Activated CD4-positive, alpha-beta T cell treated with anti-CD3 and anti-CD28 coated beads for 36 hours (primary cell): ENCODE data around the gene HLTF. TPM values are rescaled to one million over a fixed set of nuclear protein-coding genes. Genes with fewer than 3 reads are reported as not detected.

ENCODE experiments used
- ATAC-seq: fragments of 200-7000 bp; cut with Tn5 transposase; one replicate; pipeline ENCODE4 v1.10.0; 2021; ENCODE audit warnings: mild to moderate bottlenecking, moderate library complexity
- CTCF ChIA-PET: fragments of 350-600 bp; sonication (Branson Sonifier 250); formaldehyde crosslinking; loops from one replicate; lab custom pipeline; 2021; ENCODE audit warnings: antibody characterized with exemption; lab: Charles Lee
- POLR2A ChIA-PET: fragments of 350-600 bp; sonication (Branson Sonifier 250); formaldehyde crosslinking; loops from one replicate; lab custom pipeline; 2021; ENCODE audit warnings: antibody characterized with exemption, inconsistent platforms; lab: Charles Lee
- DNase-seq: peaks from one replicate; pipeline ENCODE4 v3.0.0-alpha.2; 2020
- H3K27ac Mint-ChIP-seq: one replicate; pipeline ENCODE4 v1.8.0; 2021; ENCODE audit warnings: mixed read lengths
- H3K27me3 Mint-ChIP-seq: one replicate; pipeline ENCODE4 v1.8.0; 2021; ENCODE audit warnings: mixed read lengths
- H3K36me3 Mint-ChIP-seq: one replicate; pipeline ENCODE4 v1.8.0; 2021; ENCODE audit warnings: low read depth, mixed read lengths
- H3K4me1 Mint-ChIP-seq: one replicate; pipeline ENCODE4 v1.8.0; 2021; ENCODE audit warnings: mixed read lengths
- H3K4me3 Mint-ChIP-seq: one replicate; pipeline ENCODE4 v1.8.0; 2021; ENCODE audit warnings: mild to moderate bottlenecking, moderate library complexity, mixed read lengths
- H3K9me3 Mint-ChIP-seq: one replicate; pipeline ENCODE4 v1.8.0; 2021; ENCODE audit warnings: low read depth, mixed read lengths
- intact Hi-C, 2 experiments: fragments of 100-400 bp; cut with DNase I in 1 of 2; cut with micrococcal nuclease in 1 of 2; formaldehyde crosslinking; loops; one replicate each; pipeline versions ENCODE4 v1.14.2 to v1.15.1; 2022 to 2024; cut with DNase I, micrococcal nuclease
- total RNA-seq, 2 experiments: library from RNA; stranded (reverse); gene quantifications; one replicate each; pipeline ENCODE4 v1.2.3, GENCODE V29; 2021

HLTF gene, protein sequence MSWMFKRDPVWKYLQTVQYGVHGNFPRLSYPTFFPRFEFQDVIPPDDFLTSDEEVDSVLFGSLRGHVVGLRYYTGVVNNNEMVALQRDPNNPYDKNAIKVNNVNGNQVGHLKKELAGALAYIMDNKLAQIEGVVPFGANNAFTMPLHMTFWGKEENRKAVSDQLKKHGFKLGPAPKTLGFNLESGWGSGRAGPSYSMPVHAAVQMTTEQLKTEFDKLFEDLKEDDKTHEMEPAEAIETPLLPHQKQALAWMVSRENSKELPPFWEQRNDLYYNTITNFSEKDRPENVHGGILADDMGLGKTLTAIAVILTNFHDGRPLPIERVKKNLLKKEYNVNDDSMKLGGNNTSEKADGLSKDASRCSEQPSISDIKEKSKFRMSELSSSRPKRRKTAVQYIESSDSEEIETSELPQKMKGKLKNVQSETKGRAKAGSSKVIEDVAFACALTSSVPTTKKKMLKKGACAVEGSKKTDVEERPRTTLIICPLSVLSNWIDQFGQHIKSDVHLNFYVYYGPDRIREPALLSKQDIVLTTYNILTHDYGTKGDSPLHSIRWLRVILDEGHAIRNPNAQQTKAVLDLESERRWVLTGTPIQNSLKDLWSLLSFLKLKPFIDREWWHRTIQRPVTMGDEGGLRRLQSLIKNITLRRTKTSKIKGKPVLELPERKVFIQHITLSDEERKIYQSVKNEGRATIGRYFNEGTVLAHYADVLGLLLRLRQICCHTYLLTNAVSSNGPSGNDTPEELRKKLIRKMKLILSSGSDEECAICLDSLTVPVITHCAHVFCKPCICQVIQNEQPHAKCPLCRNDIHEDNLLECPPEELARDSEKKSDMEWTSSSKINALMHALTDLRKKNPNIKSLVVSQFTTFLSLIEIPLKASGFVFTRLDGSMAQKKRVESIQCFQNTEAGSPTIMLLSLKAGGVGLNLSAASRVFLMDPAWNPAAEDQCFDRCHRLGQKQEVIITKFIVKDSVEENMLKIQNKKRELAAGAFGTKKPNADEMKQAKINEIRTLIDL
- total RNA-seq, result 10 to 100 TPM; 19.0 to 20.5 TPM

GRCh38 chr3:149086232-149086988, at the start of gene HLTF:
HLTF (minus strand) TSS chr3:149086533; CDS start chr3:149086336, 197 bp downstream.
- intact Hi-C loops, result loop anchor here (1.0 to 2.0 kb wide), 2 partner anchors 43 to 96 kb away; partner anchors contain the start of genes GYG1 (in 2 of the 2) and HPS3 (in 2 of the 2)
- peak within 1 kb of the TSS; percentile 80 for H3K27ac Mint-ChIP-seq
- POLR2A ChIA-PET, result interaction anchor here (0.5 kb wide), 1 partner anchor 1325 kb away, joined by 4 read pairs; no protein-coding TSS in a partner anchor
- CTCF ChIA-PET, result interaction anchor here (0.6 to 1.5 kb wide), 3 partner anchors 10 to 212 kb away, joined by 3 to 5 read pairs (median 3); no protein-coding TSS in a partner anchor
- peak; percentile 100 for ATAC-seq
- H3K27me3 Mint-ChIP-seq, result no peaks in the 10 kb centered on the region
- H3K4me3 Mint-ChIP-seq, result peak within 1 kb of the TSS; percentile 92
- peaks cover 2% of the 10 kb centered on the region for H3K9me3 Mint-ChIP-seq
- peaks cover 11% of the 10 kb centered on the region for H3K36me3 Mint-ChIP-seq
- peak; percentile 93 for DNase-seq
- H3K4me1 Mint-ChIP-seq, result peaks cover 18% of the 10 kb centered on the region

DNA sequence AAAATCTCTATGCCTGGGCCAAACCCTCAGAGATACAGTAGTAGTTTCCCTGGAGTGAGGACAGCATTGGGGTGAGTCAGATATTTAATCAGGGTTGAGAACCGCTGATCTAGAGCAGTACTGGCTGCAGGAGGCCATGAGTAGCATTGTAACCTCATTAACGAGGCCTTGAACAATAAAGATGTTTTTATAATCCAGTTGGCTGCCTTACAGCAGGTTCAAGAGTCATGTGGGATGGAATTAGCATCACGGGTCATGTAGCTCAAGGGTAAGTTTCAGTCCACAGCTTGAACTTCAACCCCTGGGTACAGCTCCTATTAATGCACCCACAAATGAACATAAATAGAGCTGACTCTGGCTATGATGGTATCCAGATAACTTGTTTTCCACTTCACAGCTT, 48.2 kb upstream of the HLTF start:
- no peaks in the 10 kb centered on the region for H3K36me3 Mint-ChIP-seq
- H3K4me1 Mint-ChIP-seq, result peaks cover 32% of the 10 kb centered on the region
- intact Hi-C loops, result no loop called here
- POLR2A ChIA-PET, result interaction anchor here (0.6 kb wide), 2 partner anchors 16 to 42 kb away, joined by 3 to 7 read pairs; no protein-coding TSS in a partner anchor
- H3K27ac Mint-ChIP-seq, result no peak overlapping the region
- ATAC-seq, result no peak
- no peak overlapping the region for H3K4me3 Mint-ChIP-seq
- CTCF ChIA-PET, result interaction anchor here (0.6 kb wide), 2 partner anchors 14 to 144 kb away, joined by 3 to 4 read pairs; no protein-coding TSS in a partner anchor
- no peaks in the 10 kb centered on the region for H3K27me3 Mint-ChIP-seq
- H3K9me3 Mint-ChIP-seq, result no peaks in the 10 kb centered on the region
- DNase-seq, result no peak

DNA sequence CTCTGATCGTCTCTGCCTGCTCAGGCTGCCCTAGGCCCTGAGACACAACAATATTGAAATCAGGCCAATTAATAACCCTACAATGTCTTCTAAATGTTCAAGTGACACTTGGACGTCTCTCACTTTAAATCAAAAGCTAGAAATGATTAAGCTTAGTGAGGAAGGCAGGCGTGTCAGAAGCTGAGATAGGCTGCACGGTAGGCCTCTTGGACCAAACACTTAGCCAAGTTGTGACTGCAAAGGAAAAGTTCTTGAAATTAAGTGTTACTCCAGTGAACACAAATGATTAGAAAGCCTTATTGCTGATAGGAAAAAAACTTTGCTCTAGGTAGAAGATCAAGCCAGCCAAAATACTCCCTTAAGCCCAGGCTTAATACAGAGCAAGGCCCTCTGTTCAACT, 45.3 kb upstream of the HLTF start:
- ChIA-PET POLR2A (no interaction called here), CTCF (interaction anchor here (0.7 to 1.4 kb wide), 4 partner anchors 11 to 175 kb away, joined by 3 read pairs; no protein-coding TSS in a partner anchor)
- Mint-ChIP-seq H3K27ac (peak overlapping the region; percentile 55), H3K4me3 (peak overlapping the region; percentile 90), H3K36me3 (no peaks in the 10 kb centered on the region), H3K9me3 (no peaks in the 10 kb centered on the region), H3K27me3 (no peaks in the 10 kb centered on the region), H3K4me1 (peaks cover 37% of the 10 kb centered on the region)
- DNase-seq, result peak; percentile 12
- ATAC-seq, result no peak
- intact Hi-C loops, result no loop called here

DNA sequence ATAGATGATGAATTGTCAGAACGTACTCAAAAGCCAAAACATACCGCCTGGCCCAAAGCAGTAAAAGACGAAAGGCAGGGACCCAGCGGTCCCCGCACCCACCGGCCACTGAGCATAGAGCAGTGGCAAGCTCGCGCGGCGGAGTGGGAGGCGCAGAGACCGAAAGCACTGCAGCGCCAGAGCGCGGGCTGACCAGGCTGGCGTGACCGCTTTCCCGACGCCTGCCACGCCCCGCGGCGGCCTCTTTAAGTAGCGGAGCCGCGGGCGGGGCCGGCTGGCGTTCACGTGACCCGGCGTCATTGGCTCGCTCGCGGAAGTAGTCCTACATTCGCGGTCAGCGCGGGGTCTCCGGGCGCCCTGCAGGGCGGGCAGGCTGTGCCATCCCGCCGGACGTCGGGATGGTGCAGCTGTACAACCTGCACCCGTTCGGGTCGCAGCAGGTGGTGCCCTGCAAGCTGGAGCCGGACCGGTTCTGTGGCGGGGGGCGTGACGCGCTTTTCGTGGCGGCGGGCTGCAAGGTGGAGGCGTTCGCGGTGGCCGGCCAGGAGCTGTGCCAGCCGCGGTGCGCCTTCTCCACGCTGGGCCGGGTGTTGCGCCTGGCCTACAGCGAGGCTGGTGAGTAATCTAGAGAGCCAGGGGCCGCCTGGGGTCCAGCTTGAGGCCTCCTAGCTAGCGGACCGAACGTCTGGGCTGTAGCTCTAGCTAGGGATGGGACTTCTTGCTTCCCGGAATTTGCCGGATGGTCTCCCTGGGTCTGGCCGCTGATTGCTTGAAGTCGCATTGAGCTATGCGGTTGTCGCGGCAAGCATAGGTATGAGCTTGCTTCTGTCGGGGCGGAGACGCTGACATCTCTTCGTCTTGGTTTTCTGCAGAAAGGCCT, 43.2 kb upstream of the HLTF start, which contains the start of gene HPS3:
TSS of gene HPS3 (plus strand) at position 313 of the 880 bp plus-strand sequence. CDS start at position 399, 86 bp downstream.
- Mint-ChIP-seq H3K27ac (peak within 1 kb of the TSS; percentile 82), H3K36me3 (no peaks in the 10 kb centered on the region), H3K4me1 (peaks cover 37% of the 10 kb centered on the region), H3K9me3 (no peaks in the 10 kb centered on the region), H3K27me3 (peaks cover 8% of the 10 kb centered on the region), H3K4me3 (peak within 1 kb of the TSS; percentile 90)
- peak; percentile 91 for ATAC-seq
- ChIA-PET POLR2A (no interaction called here), CTCF (interaction anchor here (0.7 to 1.9 kb wide), 5 partner anchors 9 to 164 kb away, joined by 3 to 14 read pairs (median 3); partner anchors contain the start of gene GYG1)
- peak; percentile 90 for DNase-seq
- intact Hi-C loops, result loop anchor here (1.0 to 5.0 kb wide), 4 partner anchors 43 to 684 kb away; partner anchors contain the start of genes GYG1 (in 2 of the 2), HLTF (in 2 of the 2), COMMD2 (in 1 of the 2) and RNF13 (in 1 of the 2)

GRCh38 chr3:149128821-149129220, 42.5 kb upstream of the HLTF start:
- intact Hi-C loops, result loop anchor here (1.0 to 5.0 kb wide), 4 partner anchors 43 to 684 kb away; partner anchors contain the start of genes GYG1 (in 2 of the 2), HLTF (in 2 of the 2), COMMD2 (in 1 of the 2) and RNF13 (in 1 of the 2)
- Mint-ChIP-seq H3K27ac (peak overlapping the region; percentile 76), H3K27me3 (peaks cover 8% of the 10 kb centered on the region), H3K4me3 (peak overlapping the region; percentile 90), H3K4me1 (peaks cover 37% of the 10 kb centered on the region), H3K36me3 (no peaks in the 10 kb centered on the region), H3K9me3 (no peaks in the 10 kb centered on the region)
- CTCF ChIA-PET, result interaction anchor here (0.7 to 1.9 kb wide), 3 partner anchors 8 to 164 kb away, joined by 3 to 14 read pairs (median 3); partner anchors contain the start of gene GYG1
- no peak for ATAC-seq
- POLR2A ChIA-PET, result no interaction called here
- DNase-seq, result no peak

- H3K36me3 Mint-ChIP-seq, result no peaks in the 10 kb centered on the region
- intact Hi-C loops, result no loop called here
- POLR2A ChIA-PET, result no interaction called here
- H3K27ac Mint-ChIP-seq, result no peak overlapping the region
- no peaks in the 10 kb centered on the region for H3K4me1 Mint-ChIP-seq
- CTCF ChIA-PET, result interaction anchor here (0.8 to 5.4 kb wide), 3 partner anchors 151 to 169 kb away, joined by 3 to 104 read pairs (median 6); no protein-coding TSS in a partner anchor
- no peak for DNase-seq
- H3K4me3 Mint-ChIP-seq, result no peak overlapping the region
- ATAC-seq, result no peak
- peaks cover 8% of the 10 kb centered on the region for H3K27me3 Mint-ChIP-seq
- H3K9me3 Mint-ChIP-seq, result no peaks in the 10 kb centered on the region
Measured at GRCh38 chr3:149122721-149123578, 36.6 kb upstream of the HLTF start.

- peaks cover 4% of the 10 kb centered on the region for H3K27me3 Mint-ChIP-seq
- ChIA-PET POLR2A (interaction anchor here (0.5 kb wide), 1 partner anchor 154 kb away, joined by 3 read pairs; no protein-coding TSS in a partner anchor), CTCF (interaction anchor here (0.6 to 5.4 kb wide), 26 partner anchors 8 to 688 kb away, joined by 3 to 104 read pairs (median 3); partner anchors contain the start of gene HPS3)
- H3K27ac Mint-ChIP-seq, result no peak overlapping the region
- ATAC-seq, result peak; percentile 70
- no peaks in the 10 kb centered on the region for H3K9me3 Mint-ChIP-seq
- intact Hi-C loops, result loop anchor here (1.0 to 2.0 kb wide), 4 partner anchors 153 to 360 kb away; no protein-coding TSS in a partner anchor
- no peaks in the 10 kb centered on the region for H3K36me3 Mint-ChIP-seq
- no peaks in the 10 kb centered on the region for H3K4me1 Mint-ChIP-seq
- DNase-seq, result no peak
- H3K4me3 Mint-ChIP-seq, result no peak overlapping the region
Measured at GRCh38 chr3:149120051-149120972, 34.0 kb upstream of the HLTF start.

DNA sequence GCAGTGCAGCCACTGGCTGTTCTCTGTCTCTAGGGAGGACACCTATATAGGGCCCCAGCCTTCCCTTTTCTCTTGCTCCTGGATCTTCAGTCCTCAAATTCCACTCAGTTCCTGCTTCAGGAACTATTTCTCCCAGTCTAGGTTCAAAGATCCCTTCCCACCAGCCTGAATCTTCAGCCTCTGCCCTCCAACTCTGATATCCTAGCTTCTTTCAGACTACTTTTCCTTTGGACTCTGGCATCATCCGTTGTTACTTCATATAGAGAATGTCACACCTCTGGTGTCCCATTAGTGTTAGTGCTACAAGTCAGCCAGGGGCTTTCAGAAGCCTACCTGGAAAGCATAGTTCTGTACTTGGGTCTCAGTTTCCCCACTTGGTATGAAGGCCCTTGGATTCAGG, 33.1 kb upstream of the HLTF start:
- no peak for ATAC-seq
- intact Hi-C loops, result no loop called here

More for the DNA sequence above, 33.1 kb upstream of the HLTF start:
- H3K27me3 Mint-ChIP-seq, result no peaks in the 10 kb centered on the region
- no peak overlapping the region for H3K27ac Mint-ChIP-seq
- no peaks in the 10 kb centered on the region for H3K36me3 Mint-ChIP-seq
- H3K4me1 Mint-ChIP-seq, result no peaks in the 10 kb centered on the region
- CTCF ChIA-PET, result interaction anchor here (0.6 to 5.4 kb wide), 12 partner anchors 29 to 166 kb away, joined by 3 to 104 read pairs (median 4); no protein-coding TSS in a partner anchor
- POLR2A ChIA-PET, result no interaction called here
- no peak for DNase-seq
- H3K4me3 Mint-ChIP-seq, result no peak overlapping the region
- no peaks in the 10 kb centered on the region for H3K9me3 Mint-ChIP-seq
